Thyroid gland (tissue), 4 donors: Measurements from ENCODE around the gene DISC1.

Source experiments
- POLR2A ChIP-seq, 2 donors: fragments of 450-650 bp; IDR thresholded peaks; one replicate each; pipeline ENCODE4 v1.6.1; 2017; ENCODE audit warnings: antibody characterized with exemption in 2 of 2, mild to moderate bottlenecking in 2 of 2, moderate library complexity in 1 of 2
- TF ChIP-seq, protein P1 (sequence below), 6 experiments: fragments of 200-600 bp in 3 of 6; fragments of 450-650 bp in 3 of 6; sonication (generic) in 3 of 6; IDR thresholded peaks; one replicate each; pipeline ENCODE4 v1.5.1; 2016 to 2019; ENCODE audit warnings: antibody characterized with exemption in 6 of 6, mild to moderate bottlenecking in 2 of 6, inconsistent platforms in 1 of 6, moderate library complexity in 1 of 6

DNA sequence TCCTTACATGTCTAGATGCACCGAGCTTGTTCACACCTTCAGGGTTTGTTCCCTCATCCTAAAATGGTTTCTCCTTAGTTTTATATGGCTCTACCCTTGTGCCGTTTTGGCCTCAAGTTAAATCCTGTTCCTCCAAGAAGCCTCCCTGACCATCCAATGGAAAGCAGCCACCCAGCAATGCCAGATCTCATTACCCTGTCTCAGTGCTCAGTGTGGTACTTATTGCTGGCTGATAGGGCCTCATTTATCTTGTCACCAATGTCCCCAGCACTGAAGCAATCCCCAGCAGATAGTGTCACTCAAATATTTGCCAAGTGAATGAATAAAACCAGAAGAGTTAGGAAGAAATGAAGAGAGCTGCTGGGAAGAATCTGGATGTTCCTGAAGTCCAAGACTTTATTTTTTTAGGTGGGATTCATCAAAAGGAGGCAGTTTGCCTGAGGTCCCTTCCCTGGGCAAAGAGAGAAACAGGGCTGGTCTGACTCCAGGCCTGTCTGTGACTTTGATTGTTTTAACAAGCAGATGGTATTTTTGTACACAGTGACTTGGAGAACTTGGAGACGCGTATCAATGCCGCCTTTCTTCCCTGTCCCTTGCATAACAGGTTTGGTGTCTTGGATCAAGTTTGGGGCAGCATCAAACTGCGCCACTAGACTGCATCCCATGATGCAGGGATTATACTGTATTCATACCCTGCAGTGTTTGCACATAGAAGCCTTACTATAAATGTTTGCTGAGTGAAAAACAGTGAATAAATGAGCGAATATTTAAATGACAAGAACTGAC lies 221.2 kb downstream of the DISC1 start:
- TF ChIP-seq, protein P1, sequence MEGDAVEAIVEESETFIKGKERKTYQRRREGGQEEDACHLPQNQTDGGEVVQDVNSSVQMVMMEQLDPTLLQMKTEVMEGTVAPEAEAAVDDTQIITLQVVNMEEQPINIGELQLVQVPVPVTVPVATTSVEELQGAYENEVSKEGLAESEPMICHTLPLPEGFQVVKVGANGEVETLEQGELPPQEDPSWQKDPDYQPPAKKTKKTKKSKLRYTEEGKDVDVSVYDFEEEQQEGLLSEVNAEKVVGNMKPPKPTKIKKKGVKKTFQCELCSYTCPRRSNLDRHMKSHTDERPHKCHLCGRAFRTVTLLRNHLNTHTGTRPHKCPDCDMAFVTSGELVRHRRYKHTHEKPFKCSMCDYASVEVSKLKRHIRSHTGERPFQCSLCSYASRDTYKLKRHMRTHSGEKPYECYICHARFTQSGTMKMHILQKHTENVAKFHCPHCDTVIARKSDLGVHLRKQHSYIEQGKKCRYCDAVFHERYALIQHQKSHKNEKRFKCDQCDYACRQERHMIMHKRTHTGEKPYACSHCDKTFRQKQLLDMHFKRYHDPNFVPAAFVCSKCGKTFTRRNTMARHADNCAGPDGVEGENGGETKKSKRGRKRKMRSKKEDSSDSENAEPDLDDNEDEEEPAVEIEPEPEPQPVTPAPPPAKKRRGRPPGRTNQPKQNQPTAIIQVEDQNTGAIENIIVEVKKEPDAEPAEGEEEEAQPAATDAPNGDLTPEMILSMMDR (IDR thresholded peaks at IDR 0.05) = no peak
- TF ChIP-seq POLR2A (IDR thresholded peaks at IDR 0.05) = no peak
